ENCODE results near the gene MYO1B. TPM values are rescaled to one million over a fixed set of nuclear protein-coding genes. Genes with fewer than 3 reads are reported as not detected.
A peak's percentile ranks its signal among the peaks of the same experiment; 100 is the strongest.

MYO1B gene
- total RNA-seq, 6 donors from 2014 or later: 112 to 311 (median 137) TPM

GRCh38 chr2:191405546-191405945 is 160.3 kb downstream of the MYO1B start:
- Histone ChIP-seq H3K27me3 (no peaks in the 10 kb centered on the region), H3K36me3 (peaks cover 3 to 33% (median 22%) of the 10 kb centered on the region in 4 donors), H3K4me1 (peaks cover 0 to 11% (median 3%) of the 10 kb centered on the region in 4 donors), H3K27ac (no peak overlapping the region), H3K9me3 (no peaks in the 10 kb centered on the region), H3K4me3 (no peak overlapping the region)
- TF ChIP-seq POLR2A (IDR thresholded peaks at IDR 0.05): no peak
- ATAC-seq (ENCODE audit: low FRiP score in 2 of 2) (no peak), DNase-seq (no peak)
- 84 to 100% methylated on average over 2 of the region's 2 CpGs for WGBS, 2 donors

DNA sequence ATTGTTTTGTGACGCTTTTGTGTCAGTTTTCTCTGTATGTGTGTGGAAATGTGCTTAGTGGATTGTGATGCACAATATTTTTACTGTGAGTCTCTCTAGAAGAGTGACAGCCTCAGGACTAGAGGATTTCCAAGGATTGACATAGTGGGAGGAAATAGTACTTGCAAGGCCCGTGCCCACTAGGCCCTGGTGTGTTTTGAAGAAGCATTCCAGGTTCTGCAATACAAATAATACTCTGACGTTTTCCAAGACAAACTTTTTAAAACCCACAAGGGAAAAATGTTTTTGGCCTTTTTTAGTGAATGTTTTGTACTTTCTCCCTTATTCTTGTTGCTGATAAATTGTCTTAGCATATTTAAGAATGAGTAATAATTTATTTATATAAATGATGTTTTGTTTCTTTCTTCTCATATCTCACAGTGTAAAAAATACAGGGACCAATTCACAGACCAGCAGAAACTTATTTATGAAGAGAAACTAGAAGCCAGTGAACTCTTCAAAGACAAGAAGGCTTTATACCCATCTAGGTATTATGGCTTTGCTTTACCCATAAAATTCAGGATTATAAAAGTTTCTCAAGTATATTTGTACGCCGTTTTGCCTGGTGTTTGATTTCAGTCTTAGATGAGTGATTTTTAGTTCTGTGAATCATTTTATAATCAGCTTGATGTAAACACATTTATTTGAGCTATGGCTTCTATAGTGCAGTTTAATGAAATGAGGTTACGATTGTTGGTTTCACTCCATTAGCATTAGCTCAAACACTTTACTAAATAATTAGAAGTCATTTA is 165.6 kb downstream of the MYO1B start:
- WGBS, 2 donors: 74 to 80% methylated on average over 6 of the region's 6 CpGs
- DNase-seq: no peak
- peak overlapping the region in 3 of 4 donors; percentile 5 to 25 (median 7) for H3K27ac ChIP-seq
- no peaks in the 10 kb centered on the region for H3K27me3 ChIP-seq
- H3K4me3 ChIP-seq: no peak overlapping the region
- H3K9me3 ChIP-seq: no peaks in the 10 kb centered on the region
- TF ChIP-seq CTCF (IDR thresholded peaks at IDR 0.05) (no peak), EP300 (IDR thresholded peaks at IDR 0.05) (no peak), POLR2A (IDR thresholded peaks at IDR 0.05) (no peak), POLR2AphosphoS5 (IDR thresholded peaks at IDR 0.05) (no peak)
- peaks cover 4 to 66% (median 32%) of the 10 kb centered on the region in 4 donors for H3K36me3 ChIP-seq
- H3K4me1 ChIP-seq: no peaks in the 10 kb centered on the region
- no peak for ATAC-seq (ENCODE audit: low FRiP score in 2 of 2)

DNA sequence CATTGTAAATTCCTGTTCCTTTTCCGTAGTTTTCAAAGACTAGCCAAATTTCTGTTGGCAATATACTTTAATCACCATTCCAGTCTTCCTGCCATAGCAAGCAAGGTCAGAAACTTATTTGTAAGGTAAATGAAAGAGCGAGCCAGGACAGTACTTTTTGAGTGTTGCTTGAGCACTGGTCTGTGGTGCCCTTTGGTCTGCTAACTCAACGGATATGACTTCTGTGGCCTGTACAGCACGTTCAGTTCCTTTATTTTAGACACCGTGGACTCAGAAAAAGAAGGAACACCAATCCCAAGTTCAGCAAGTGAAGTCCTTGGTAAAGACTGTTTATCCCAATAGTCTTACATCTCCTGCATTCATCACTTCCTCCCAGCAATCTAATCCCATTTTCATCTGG is 166.3 kb downstream of the MYO1B start:
- DNase-seq (no peak), ATAC-seq (ENCODE audit: low FRiP score in 2 of 2) (no peak)
- peaks cover 7 to 72% (median 38%) of the 10 kb centered on the region in 4 donors for H3K36me3 ChIP-seq
- TF ChIP-seq EP300 (IDR thresholded peaks at IDR 0.05) (peak in 2 of 4 donors; percentile 39 to 84), CTCF (IDR thresholded peaks at IDR 0.05) (no peak), POLR2A (IDR thresholded peaks at IDR 0.05) (no peak), POLR2AphosphoS5 (IDR thresholded peaks at IDR 0.05) (no peak)
- 57 to 59% methylated on average over 5 of the region's 5 CpGs for WGBS, 2 donors
- no peak overlapping the region for H3K4me3 ChIP-seq
- H3K27ac ChIP-seq: peak overlapping the region in 1 of 4 donors; percentile 19
- H3K4me1 ChIP-seq: no peaks in the 10 kb centered on the region
- no peaks in the 10 kb centered on the region for H3K9me3 ChIP-seq
- no peaks in the 10 kb centered on the region for H3K27me3 ChIP-seq

DNA sequence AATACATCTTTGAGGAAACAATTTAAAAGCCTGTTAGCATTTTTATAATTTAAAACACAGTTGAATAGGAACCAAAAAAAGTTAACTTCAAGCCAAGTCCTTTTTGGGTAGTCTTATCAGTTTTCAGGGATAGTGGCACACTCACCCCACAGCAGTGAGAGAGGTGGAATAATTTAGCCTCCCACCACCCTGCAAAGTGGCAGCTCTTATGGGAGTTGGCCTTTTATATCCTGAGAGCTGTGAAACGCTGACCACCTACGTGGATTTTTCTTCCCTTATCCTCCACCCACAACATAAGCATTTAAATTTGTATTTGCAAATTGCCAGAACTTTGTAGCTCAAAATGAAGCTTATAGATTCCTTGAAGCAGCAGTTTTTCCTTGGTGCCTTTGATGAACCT is 167.1 kb downstream of the MYO1B start:
- H3K4me3 ChIP-seq: no peak overlapping the region
- peaks cover 7 to 79% (median 39%) of the 10 kb centered on the region in 4 donors for H3K36me3 ChIP-seq
- no peak for ATAC-seq (ENCODE audit: low FRiP score in 2 of 2)
- no peak for DNase-seq
- H3K9me3 ChIP-seq: no peaks in the 10 kb centered on the region
- H3K27me3 ChIP-seq: no peaks in the 10 kb centered on the region
- H3K27ac ChIP-seq: peak overlapping the region in 2 of 4 donors; percentile 16 to 19
- H3K4me1 ChIP-seq: no peaks in the 10 kb centered on the region
- no peak for TF ChIP-seq POLR2A (IDR thresholded peaks at IDR 0.05)
- no peak for TF ChIP-seq EP300 (IDR thresholded peaks at IDR 0.05)
- no peak for TF ChIP-seq POLR2AphosphoS5 (IDR thresholded peaks at IDR 0.05)
- no peak for TF ChIP-seq CTCF (IDR thresholded peaks at IDR 0.05)
- WGBS, 2 donors: 89 to 90% methylated on average over 2 of the region's 2 CpGs

DNA sequence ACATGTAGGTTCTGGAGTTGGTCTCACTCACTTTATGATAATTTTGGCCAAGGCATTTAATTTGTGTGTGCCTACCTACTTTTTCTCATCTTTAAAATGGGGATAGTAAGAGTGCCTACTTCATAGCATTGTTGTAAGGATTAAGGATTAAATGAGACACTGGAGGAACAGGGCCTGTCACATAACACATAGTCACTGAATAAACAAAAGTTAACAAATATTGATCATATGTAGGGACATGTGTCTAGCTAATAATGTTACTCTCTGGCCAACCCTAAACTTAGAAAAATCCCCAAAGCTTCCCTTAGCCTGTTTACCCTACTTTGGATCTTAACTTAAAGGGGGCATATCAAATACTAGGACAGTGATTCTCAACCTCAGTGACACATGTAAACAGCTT is 169.9 kb downstream of the MYO1B start:
- ATAC-seq (ENCODE audit: low FRiP score in 2 of 2) (no peak), DNase-seq (no peak)
- Histone ChIP-seq H3K4me3 (no peak overlapping the region), H3K27me3 (no peaks in the 10 kb centered on the region), H3K36me3 (peaks cover 3 to 56% (median 25%) of the 10 kb centered on the region in 4 donors), H3K9me3 (no peaks in the 10 kb centered on the region), H3K4me1 (no peaks in the 10 kb centered on the region), H3K27ac (no peak overlapping the region)
- no peak for TF ChIP-seq POLR2A (IDR thresholded peaks at IDR 0.05)
- no peak for TF ChIP-seq EP300 (IDR thresholded peaks at IDR 0.05)
- TF ChIP-seq POLR2AphosphoS5 (IDR thresholded peaks at IDR 0.05): no peak
- TF ChIP-seq CTCF (IDR thresholded peaks at IDR 0.05): no peak

Measured in upper lobe of left lung (tissue), 6 donors.